ENCODE measurements around the gene ICOS. TPM values are rescaled to one million over a fixed set of nuclear protein-coding genes. Genes with fewer than 3 reads are reported as not detected.
A peak's percentile ranks its signal among the peaks of the same experiment; 100 is the strongest.

ICOS gene
- 0.49 TPM for total RNA-seq

- no peak for DNase-seq
These were observed at the start of gene ICOS for GRCh38 chr2:203936535-203936934. Gene ICOS (plus strand): TSS chr2:203936763. CDS start chr2:203936815, 52 bp downstream.

- DNase-seq: no peak
These were observed 48.9 kb upstream of the ICOS start for GRCh38 chr2:203887677-203888076.

- no peak for DNase-seq
These were observed 47.0 kb upstream of the ICOS start for GRCh38 chr2:203889542-203889941.

- no peak for DNase-seq
These were observed 46.6 kb upstream of the ICOS start for GRCh38 chr2:203889944-203890343.

GRCh38 chr2:203890733-203891132 is 45.8 kb upstream of the ICOS start:
- no peak for DNase-seq

GRCh38 chr2:203891474-203891873 is 45.1 kb upstream of the ICOS start:
- no peak for DNase-seq

GRCh38 chr2:203892207-203892606 is 44.4 kb upstream of the ICOS start:
- no peak for DNase-seq

GRCh38 chr2:203893401-203893800 is 43.2 kb upstream of the ICOS start:
- DNase-seq: peak; percentile 94

GRCh38 chr2:203893840-203894239 is 42.7 kb upstream of the ICOS start:
- no peak for DNase-seq

- no peak for DNase-seq
These were observed 42.3 kb upstream of the ICOS start for GRCh38 chr2:203894262-203894661.

- no peak for DNase-seq
These were observed 39.0 kb upstream of the ICOS start for GRCh38 chr2:203897544-203897943.

- no peak for DNase-seq
These were observed 37.9 kb upstream of the ICOS start for GRCh38 chr2:203898657-203899056.

GRCh38 chr2:203900253-203900652 is 36.3 kb upstream of the ICOS start:
- peak; percentile 56 for DNase-seq

- DNase-seq: no peak
These were observed 32.5 kb upstream of the ICOS start for GRCh38 chr2:203904022-203904421.

GRCh38 chr2:203905656-203906055 is 30.9 kb upstream of the ICOS start:
- DNase-seq: no peak

GRCh38 chr2:203908066-203908796 is 28.3 kb upstream of the ICOS start:
- no peak for DNase-seq

GRCh38 chr2:203908797-203909185 is 27.8 kb upstream of the ICOS start:
- DNase-seq: no peak

- DNase-seq: peak; percentile 90
These were observed 27.1 kb upstream of the ICOS start for GRCh38 chr2:203909261-203909967.

- DNase-seq: peak; percentile 33
These were observed 26.6 kb upstream of the ICOS start for GRCh38 chr2:203909974-203910373.

GRCh38 chr2:203913947-203914346 is 22.6 kb upstream of the ICOS start:
- DNase-seq: no peak

- no peak for DNase-seq
These were observed 21.9 kb upstream of the ICOS start for GRCh38 chr2:203914546-203915182.

GRCh38 chr2:203915256-203915655 is 21.3 kb upstream of the ICOS start:
- DNase-seq: peak; percentile 32

GRCh38 chr2:203916756-203917155 is 19.8 kb upstream of the ICOS start:
- DNase-seq: no peak

Measured in skin of body (tissue), 2 donors.